Lower leg skin (tissue), 4 donors: ENCODE results near the gene GDF7. TPM values are rescaled to one million over a fixed set of nuclear protein-coding genes. Genes with fewer than 3 reads are reported as not detected.

Experiments
- DNase-seq, 2 donors: peaks; one replicate each; pipeline ENCODE4 v3.0.0-alpha.2; 2019; ENCODE audit warnings: low spot score in 2 of 2
- H3K4me3 ChIP-seq: fragments of 200-600 bp; sonication (generic); 2 replicates; pipeline ENCODE4 v1.5.1; 2017; ENCODE audit warnings: mild to moderate bottlenecking, low read depth; ENCODE audit not compliant: poor library complexity, severe bottlenecking
- POLR2A ChIP-seq, 2 donors: fragments of 450-650 bp; IDR thresholded peaks; one replicate each; pipeline ENCODE4 v1.6.1; 2016 to 2017; ENCODE audit warnings: antibody characterized with exemption in 2 of 2, mild to moderate bottlenecking in 1 of 2, moderate library complexity in 1 of 2
- WGBS, 2 donors: methylation state at CpG; one replicate each; pipeline ENCODE4 v1.1.5; 2018; 5-methylcytosine and 5-hydroxymethylcytosine counted together
- intact Hi-C: fragments of 100-400 bp; cut with DNase I; formaldehyde crosslinking; loops from one replicate; pipeline ENCODE4 v1.15.0; 2023; ENCODE audit warnings: low total_unique reads
- total RNA-seq, 4 donors: library from RNA; depleted of rRNA; stranded (reverse); fragments of >200 nt; gene quantifications; one replicate each; pipeline ENCODE4 v1.1.0, GENCODE V29; 2016
- TF ChIP-seq, protein P1 (sequence below), 3 donors: fragments of 450-650 bp; IDR thresholded peaks; one replicate each; pipeline ENCODE4 v1.5.1; 2016; ENCODE audit warnings: antibody characterized with exemption in 3 of 3, mild to moderate bottlenecking in 3 of 3, moderate library complexity in 2 of 3

Gene GDF7
- total RNA-seq, 4 donors from 2014 or later: 0.80 to 3.7 (median 2.4) TPM

DNA sequence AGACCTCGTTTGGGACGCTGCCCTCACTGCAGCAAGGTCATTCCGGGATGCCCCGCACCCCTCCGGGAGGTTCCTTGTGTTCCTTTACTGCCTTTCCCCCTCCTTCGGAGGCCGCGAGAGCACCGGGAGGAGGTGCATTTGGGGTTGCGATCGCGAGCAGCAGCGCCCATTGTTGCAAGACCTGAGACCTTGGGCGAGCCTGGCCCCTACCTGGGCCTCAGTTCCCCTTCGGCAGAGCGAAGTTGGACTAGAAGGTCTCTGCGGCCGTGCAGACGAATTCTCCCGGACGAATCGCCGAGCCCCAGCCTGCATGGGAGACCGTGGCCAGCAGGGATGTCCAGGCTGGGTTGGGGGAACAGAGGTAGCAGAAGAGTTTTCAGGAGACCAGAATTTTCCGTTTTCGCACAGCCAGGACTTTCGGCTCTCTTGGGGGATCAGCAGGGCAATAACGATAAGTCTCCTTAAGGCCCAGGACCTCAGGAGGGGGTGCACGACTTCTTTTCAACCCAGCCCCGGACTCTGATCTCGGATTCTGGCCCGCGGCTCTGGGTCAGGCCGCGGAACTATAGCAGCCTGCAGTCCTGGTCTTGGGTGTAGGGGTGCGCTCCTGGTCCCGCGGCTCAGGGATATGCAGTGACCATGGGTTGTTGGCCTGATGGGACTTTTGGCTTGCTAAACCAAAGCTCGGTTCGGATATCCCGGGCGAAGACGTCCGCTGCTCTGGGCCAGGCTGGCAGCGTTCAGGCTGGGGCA lies 2.8 kb downstream of the GDF7 start:
- intact Hi-C loops: no loop called here
- DNase-seq: no peak
- TF ChIP-seq, protein P1, sequence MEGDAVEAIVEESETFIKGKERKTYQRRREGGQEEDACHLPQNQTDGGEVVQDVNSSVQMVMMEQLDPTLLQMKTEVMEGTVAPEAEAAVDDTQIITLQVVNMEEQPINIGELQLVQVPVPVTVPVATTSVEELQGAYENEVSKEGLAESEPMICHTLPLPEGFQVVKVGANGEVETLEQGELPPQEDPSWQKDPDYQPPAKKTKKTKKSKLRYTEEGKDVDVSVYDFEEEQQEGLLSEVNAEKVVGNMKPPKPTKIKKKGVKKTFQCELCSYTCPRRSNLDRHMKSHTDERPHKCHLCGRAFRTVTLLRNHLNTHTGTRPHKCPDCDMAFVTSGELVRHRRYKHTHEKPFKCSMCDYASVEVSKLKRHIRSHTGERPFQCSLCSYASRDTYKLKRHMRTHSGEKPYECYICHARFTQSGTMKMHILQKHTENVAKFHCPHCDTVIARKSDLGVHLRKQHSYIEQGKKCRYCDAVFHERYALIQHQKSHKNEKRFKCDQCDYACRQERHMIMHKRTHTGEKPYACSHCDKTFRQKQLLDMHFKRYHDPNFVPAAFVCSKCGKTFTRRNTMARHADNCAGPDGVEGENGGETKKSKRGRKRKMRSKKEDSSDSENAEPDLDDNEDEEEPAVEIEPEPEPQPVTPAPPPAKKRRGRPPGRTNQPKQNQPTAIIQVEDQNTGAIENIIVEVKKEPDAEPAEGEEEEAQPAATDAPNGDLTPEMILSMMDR (IDR thresholded peaks at IDR 0.05): no peak
- no peak for TF ChIP-seq POLR2A (IDR thresholded peaks at IDR 0.05)
- 49 to 54% methylated on average over 38 to 45 of the region's 45 CpGs for WGBS, 2 donors
- H3K4me3 ChIP-seq: no peak overlapping the region

DNA sequence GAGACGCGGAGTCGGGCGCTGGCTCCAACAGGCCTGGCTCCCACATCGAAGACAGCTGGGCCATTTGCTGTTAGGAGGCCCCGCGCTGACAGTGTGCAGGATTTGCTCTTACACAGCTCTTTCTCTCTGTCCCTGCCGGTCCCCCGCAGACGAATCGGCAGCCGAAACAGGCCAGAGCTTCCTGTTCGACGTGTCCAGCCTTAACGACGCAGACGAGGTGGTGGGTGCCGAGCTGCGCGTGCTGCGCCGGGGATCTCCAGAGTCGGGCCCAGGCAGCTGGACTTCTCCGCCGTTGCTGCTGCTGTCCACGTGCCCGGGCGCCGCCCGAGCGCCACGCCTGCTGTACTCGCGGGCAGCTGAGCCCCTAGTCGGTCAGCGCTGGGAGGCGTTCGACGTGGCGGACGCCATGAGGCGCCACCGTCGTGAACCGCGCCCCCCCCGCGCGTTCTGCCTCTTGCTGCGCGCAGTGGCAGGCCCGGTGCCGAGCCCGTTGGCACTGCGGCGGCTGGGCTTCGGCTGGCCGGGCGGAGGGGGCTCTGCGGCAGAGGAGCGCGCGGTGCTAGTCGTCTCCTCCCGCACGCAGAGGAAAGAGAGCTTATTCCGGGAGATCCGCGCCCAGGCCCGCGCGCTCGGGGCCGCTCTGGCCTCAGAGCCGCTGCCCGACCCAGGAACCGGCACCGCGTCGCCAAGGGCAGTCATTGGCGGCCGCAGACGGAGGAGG lies 3.5 kb downstream of the GDF7 start:
- intact Hi-C loops: no loop called here
- TF ChIP-seq, protein P1 (IDR thresholded peaks at IDR 0.05): no peak
- no peak for TF ChIP-seq POLR2A (IDR thresholded peaks at IDR 0.05)
- no peak overlapping the region for H3K4me3 ChIP-seq
- no peak for DNase-seq
- 21 to 33% methylated on average over 3 to 50 of the region's 83 CpGs for WGBS, 2 donors

DNA sequence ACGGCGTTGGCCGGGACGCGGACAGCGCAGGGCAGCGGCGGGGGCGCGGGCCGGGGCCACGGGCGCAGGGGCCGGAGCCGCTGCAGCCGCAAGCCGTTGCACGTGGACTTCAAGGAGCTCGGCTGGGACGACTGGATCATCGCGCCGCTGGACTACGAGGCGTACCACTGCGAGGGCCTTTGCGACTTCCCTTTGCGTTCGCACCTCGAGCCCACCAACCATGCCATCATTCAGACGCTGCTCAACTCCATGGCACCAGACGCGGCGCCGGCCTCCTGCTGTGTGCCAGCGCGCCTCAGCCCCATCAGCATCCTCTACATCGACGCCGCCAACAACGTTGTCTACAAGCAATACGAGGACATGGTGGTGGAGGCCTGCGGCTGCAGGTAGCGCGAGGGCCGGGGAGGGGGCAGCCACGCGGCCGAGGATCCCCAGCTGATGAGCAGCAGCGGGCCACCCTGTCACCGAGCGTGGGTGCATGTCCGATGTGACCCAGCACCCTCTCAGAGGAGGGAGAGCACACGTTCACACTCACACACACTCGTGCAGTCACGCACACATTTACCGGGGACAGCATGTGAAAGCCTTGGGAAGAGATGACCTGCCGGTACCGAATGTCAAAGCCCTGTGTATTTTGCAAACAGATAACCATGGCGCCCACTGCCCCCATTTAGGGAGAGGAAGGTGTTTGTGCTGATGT lies 4.2 kb downstream of the GDF7 start:
- no peak overlapping the region for H3K4me3 ChIP-seq
- DNase-seq: no peak
- 20 to 25% methylated on average over 39 to 45 of the region's 60 CpGs for WGBS, 2 donors
- intact Hi-C loops: no loop called here
- TF ChIP-seq POLR2A (IDR thresholded peaks at IDR 0.05): no peak
- TF ChIP-seq, protein P1 (IDR thresholded peaks at IDR 0.05): no peak

DNA sequence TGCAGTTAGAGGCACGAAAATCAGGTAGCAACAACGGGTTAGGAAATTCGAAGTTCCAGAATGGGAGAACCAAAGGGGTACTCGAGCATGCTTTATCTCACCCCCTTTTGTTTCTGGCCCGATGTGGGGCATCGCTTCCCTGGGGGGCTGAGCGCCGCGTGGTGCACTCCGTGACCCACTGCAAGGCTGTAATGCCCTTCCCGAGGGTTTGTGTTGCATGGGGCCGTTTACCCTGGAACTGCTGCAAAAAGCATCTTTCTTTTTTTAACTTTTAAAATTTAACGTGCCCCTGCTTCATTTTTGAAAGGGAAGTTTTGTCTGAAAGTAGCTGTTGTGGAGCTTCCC lies 4.8 kb downstream of the GDF7 start:
- intact Hi-C loops: no loop called here
- 11 to 17% methylated on average over 13 of the region's 13 CpGs for WGBS, 2 donors
- no peak for DNase-seq
- TF ChIP-seq, protein P1 (IDR thresholded peaks at IDR 0.05): no peak
- TF ChIP-seq POLR2A (IDR thresholded peaks at IDR 0.05): no peak
- H3K4me3 ChIP-seq: no peak overlapping the region

DNA sequence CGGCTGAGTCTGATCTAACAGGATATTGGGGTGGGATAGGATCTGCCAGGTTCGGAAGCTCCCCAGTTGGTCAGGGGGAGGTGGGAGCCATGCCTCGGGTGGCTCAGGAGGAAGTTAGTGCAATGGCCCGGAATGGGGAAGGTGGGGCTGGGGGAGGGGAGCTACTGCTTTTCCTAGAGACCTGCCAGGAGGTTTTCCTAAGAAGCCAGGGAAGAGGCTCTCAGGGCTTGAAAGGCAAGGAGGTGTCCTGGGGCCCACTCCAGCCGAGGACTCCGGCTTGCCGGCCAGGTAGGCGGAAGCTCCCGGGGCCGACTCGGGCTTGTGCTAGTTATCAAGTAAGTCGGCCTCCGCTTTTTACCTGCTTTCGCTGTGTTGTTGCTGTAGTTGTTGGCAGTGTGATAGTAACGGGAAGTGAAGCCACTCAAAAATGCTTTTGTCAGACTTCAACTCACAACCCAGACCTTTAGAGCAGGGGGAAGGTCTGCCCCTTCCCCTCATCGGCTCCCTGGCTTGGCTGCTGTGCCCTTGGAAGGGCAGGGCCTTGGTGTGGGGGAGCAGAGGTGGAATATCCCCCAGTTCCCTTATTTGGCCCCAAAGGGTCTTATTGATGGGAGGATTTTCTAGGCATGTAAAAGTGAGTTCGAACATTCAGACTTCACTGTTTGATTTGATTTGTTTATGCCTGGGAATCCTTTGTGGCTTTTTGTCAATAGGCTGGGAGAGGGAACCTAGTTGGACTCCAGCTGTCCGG lies 5.4 kb downstream of the GDF7 start:
- TF ChIP-seq POLR2A (IDR thresholded peaks at IDR 0.05): no peak
- TF ChIP-seq, protein P1 (IDR thresholded peaks at IDR 0.05): no peak

More for the DNA sequence above, 5.4 kb downstream of the GDF7 start:
- no peak for DNase-seq
- intact Hi-C loops: no loop called here
- WGBS, 2 donors: 39 to 45% methylated on average over 18 of the region's 18 CpGs
- H3K4me3 ChIP-seq: no peak overlapping the region
